NT2/D1 (cell line): Measurements from ENCODE around the gene PCYT2.

ENCODE experiments used
- YY1 ChIP-seq: IDR thresholded peaks from 2 replicates; pipeline ENCODE4 v1.6.1; 2011; ENCODE audit not compliant: insufficient read length, insufficient read depth
- ZNF274 ChIP-seq: IDR thresholded peaks from 2 replicates; pipeline ENCODE4 v1.6.1; 2011; ENCODE audit warnings: mild to moderate bottlenecking, low read depth, low read length

- TF ChIP-seq YY1 (no peak), ZNF274 (no peak)
These were observed 48.0 kb downstream of the PCYT2 start for GRCh38 chr17:81863123-81863675.
